Measurements from ENCODE around the gene P3H1.
"Not testable (repeated sequence)": the region's sequence is repeated elsewhere in the genome, so short reads cannot be mapped to it uniquely, and the experiment has no call there.

Gene P3H1

GRCh38 chr1:42725820-42726219, 41.0 kb downstream of the P3H1 start:
- DNase-seq: not testable (repeated sequence)

- DNase-seq: no peak
These were observed 43.3 kb downstream of the P3H1 start for GRCh38 chr1:42723511-42723910.

- not testable (repeated sequence) for DNase-seq
These were observed 44.4 kb downstream of the P3H1 start for GRCh38 chr1:42722403-42722802.

- no peak for DNase-seq
These were observed 44.9 kb downstream of the P3H1 start for GRCh38 chr1:42721926-42722325.

GRCh38 chr1:42720868-42721267, 46.0 kb downstream of the P3H1 start:
- DNase-seq: no peak

- not testable (repeated sequence) for DNase-seq
These were observed 52.4 kb downstream of the P3H1 start for GRCh38 chr1:42714441-42714840.

- no peak for DNase-seq
These were observed 53.5 kb downstream of the P3H1 start for GRCh38 chr1:42713293-42713692.

GRCh38 chr1:42712808-42713207, 54.0 kb downstream of the P3H1 start:
- DNase-seq: not testable (repeated sequence)

GRCh38 chr1:42703888-42704464, 62.9 kb downstream of the P3H1 start:
- no peak for DNase-seq

GRCh38 chr1:42700006-42700405, 66.8 kb downstream of the P3H1 start:
- no peak for DNase-seq

GRCh38 chr1:42698081-42698813, 68.6 kb downstream of the P3H1 start:
- DNase-seq: no peak

Measured in NCI-H2029 treated with DMSO at 0.1 percent for 48 hours (cell line).